Peyer's patch (tissue), 4 donors: ENCODE measurements around the gene TEKT5.

Experiments
- POLR2A ChIP-seq, 2 donors: fragments of 450-650 bp; IDR thresholded peaks; one replicate each; pipeline ENCODE4 v1.5.1; 2017; ENCODE audit warnings: antibody characterized with exemption in 2 of 2, mild to moderate bottlenecking in 2 of 2, moderate library complexity in 2 of 2
- TF ChIP-seq, protein P1 (sequence below), 6 experiments: fragments of 450-650 bp in 4 of 6; fragments of 200-600 bp in 2 of 6; sonication (generic) in 1 of 6; IDR thresholded peaks; one replicate each; pipeline ENCODE4 v1.5.1; 2017 to 2019; ENCODE audit warnings: antibody characterized with exemption in 6 of 6, mild to moderate bottlenecking in 3 of 6, moderate library complexity in 1 of 6

- TF ChIP-seq POLR2A (IDR thresholded peaks at IDR 0.05) = no peak
- TF ChIP-seq, protein P1, sequence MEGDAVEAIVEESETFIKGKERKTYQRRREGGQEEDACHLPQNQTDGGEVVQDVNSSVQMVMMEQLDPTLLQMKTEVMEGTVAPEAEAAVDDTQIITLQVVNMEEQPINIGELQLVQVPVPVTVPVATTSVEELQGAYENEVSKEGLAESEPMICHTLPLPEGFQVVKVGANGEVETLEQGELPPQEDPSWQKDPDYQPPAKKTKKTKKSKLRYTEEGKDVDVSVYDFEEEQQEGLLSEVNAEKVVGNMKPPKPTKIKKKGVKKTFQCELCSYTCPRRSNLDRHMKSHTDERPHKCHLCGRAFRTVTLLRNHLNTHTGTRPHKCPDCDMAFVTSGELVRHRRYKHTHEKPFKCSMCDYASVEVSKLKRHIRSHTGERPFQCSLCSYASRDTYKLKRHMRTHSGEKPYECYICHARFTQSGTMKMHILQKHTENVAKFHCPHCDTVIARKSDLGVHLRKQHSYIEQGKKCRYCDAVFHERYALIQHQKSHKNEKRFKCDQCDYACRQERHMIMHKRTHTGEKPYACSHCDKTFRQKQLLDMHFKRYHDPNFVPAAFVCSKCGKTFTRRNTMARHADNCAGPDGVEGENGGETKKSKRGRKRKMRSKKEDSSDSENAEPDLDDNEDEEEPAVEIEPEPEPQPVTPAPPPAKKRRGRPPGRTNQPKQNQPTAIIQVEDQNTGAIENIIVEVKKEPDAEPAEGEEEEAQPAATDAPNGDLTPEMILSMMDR (IDR thresholded peaks at IDR 0.05) = no peak
These were observed 50.6 kb downstream of the TEKT5 start for GRCh38 chr16:10644092-10644491.
